Esophagus squamous epithelium (tissue), 4 donors: Measurements from ENCODE around the gene CDH9.

Source experiments
- POLR2A ChIP-seq, 4 donors: fragments of 450-650 bp; IDR thresholded peaks; one replicate each; pipeline ENCODE4 v1.6.1; 2017; ENCODE audit warnings: antibody characterized with exemption in 4 of 4, mild to moderate bottlenecking in 4 of 4, moderate library complexity in 3 of 4
- TF ChIP-seq, protein P1 (sequence below), 6 experiments: fragments of 450-650 bp in 4 of 6; fragments of 200-600 bp in 2 of 6; sonication (generic) in 2 of 6; IDR thresholded peaks; one replicate each; pipeline ENCODE4 v1.5.1; 2016 to 2019; ENCODE audit warnings: antibody characterized with exemption in 6 of 6, mild to moderate bottlenecking in 4 of 6, moderate library complexity in 4 of 6

DNA sequence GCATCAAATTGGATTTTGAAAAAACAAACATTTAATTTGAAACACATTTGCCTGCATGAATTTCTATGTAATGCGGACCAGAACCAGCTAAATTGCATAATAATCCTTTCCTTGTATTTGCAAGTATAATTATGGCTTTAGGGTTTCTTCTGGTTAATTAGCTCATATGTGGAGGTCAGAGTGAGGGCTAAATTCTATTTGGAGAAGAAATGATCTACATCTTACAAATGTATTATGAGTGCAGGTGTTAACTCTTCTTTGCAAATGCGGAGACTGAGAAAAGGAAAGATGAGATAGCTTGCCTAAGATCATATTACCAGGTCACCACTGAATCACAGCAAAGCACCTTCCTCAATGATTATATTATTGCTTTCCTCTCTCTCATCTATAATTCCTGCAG lies 194.7 kb downstream of the CDH9 start:
- TF ChIP-seq, protein P1, sequence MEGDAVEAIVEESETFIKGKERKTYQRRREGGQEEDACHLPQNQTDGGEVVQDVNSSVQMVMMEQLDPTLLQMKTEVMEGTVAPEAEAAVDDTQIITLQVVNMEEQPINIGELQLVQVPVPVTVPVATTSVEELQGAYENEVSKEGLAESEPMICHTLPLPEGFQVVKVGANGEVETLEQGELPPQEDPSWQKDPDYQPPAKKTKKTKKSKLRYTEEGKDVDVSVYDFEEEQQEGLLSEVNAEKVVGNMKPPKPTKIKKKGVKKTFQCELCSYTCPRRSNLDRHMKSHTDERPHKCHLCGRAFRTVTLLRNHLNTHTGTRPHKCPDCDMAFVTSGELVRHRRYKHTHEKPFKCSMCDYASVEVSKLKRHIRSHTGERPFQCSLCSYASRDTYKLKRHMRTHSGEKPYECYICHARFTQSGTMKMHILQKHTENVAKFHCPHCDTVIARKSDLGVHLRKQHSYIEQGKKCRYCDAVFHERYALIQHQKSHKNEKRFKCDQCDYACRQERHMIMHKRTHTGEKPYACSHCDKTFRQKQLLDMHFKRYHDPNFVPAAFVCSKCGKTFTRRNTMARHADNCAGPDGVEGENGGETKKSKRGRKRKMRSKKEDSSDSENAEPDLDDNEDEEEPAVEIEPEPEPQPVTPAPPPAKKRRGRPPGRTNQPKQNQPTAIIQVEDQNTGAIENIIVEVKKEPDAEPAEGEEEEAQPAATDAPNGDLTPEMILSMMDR (IDR thresholded peaks at IDR 0.05), result no peak
- no peak for TF ChIP-seq POLR2A (IDR thresholded peaks at IDR 0.05)
